ENCODE data around the gene CAPN14.

The CAPN14 gene

DNA sequence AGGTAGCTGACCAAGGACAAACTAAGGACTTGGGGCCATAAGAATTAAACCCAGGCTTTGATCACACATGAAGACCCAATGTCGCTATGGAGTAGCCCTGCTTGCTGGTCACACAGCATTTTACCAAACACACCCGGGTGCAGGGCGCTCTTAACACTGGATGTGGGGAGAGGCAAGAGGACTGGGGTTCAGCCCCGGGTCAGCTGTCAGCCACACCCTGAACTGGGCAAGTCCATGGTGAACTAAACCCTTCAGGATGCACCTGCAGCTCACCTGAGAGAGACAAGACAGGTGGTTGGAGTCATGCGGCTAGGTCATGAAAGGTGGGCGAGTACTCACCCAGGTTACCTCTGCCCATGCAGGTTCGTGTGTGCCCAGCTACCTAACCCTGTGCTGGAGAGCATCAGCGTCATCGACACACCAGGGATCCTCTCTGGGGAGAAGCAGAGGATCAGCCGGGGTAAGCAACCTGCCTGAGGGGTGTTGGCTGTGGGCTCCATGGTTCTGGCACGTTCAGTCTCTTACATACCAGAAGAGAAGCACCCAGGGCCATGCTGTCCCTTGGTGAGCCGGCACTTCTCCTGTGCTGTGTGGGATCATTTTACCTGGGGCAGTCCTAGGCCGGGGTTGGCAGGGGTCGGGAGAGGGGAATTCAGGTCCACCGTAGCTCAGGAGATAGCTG is 31.8 kb upstream of the CAPN14 start:
- H3K27ac ChIP-seq: no peak overlapping the region
- TF ChIP-seq ZFX (IDR thresholded peaks at IDR 0.05; ENCODE audit: borderline replicate concordance) (no peak), CTCF (IDR thresholded peaks at IDR 0.05) (no peak)

- no peak for TF ChIP-seq CTCF (IDR thresholded peaks at IDR 0.05)
- TF ChIP-seq ZFX (IDR thresholded peaks at IDR 0.05; ENCODE audit: borderline replicate concordance): no peak
- no peak overlapping the region for H3K27ac ChIP-seq
These were observed 30.8 kb upstream of the CAPN14 start for GRCh38 chr2:31248139-31248538.

GRCh38 chr2:31247711-31248110 is 30.4 kb upstream of the CAPN14 start:
- no peak for TF ChIP-seq ZFX (IDR thresholded peaks at IDR 0.05; ENCODE audit: borderline replicate concordance)
- no peak for TF ChIP-seq CTCF (IDR thresholded peaks at IDR 0.05)
- H3K27ac ChIP-seq: no peak overlapping the region

- H3K27ac ChIP-seq: no peak overlapping the region
- TF ChIP-seq CTCF (IDR thresholded peaks at IDR 0.05): no peak
- no peak for TF ChIP-seq ZFX (IDR thresholded peaks at IDR 0.05; ENCODE audit: borderline replicate concordance)
These were observed 29.0 kb upstream of the CAPN14 start for GRCh38 chr2:31246184-31246852.

DNA sequence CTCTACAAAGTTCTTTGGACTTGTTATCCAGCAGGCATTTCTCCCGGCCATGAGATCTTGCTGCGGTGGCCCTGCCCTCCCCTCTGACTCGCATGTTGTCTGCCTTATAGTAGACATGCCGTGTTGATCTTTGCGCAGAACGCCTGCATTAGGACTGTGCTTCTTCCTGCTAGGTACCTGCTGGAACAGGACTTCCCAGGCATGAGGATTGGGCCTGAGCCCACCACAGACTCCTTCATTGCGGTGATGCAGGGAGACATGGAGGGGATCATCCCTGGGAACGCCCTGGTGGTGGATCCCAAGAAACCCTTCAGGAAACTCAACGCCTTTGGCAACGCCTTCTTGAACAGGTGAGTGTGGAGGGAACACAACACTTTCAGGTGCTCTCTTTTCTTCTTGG is 26.8 kb upstream of the CAPN14 start:
- TF ChIP-seq ZFX (IDR thresholded peaks at IDR 0.05; ENCODE audit: borderline replicate concordance) (no peak), CTCF (IDR thresholded peaks at IDR 0.05) (no peak)
- no peak overlapping the region for H3K27ac ChIP-seq

DNA sequence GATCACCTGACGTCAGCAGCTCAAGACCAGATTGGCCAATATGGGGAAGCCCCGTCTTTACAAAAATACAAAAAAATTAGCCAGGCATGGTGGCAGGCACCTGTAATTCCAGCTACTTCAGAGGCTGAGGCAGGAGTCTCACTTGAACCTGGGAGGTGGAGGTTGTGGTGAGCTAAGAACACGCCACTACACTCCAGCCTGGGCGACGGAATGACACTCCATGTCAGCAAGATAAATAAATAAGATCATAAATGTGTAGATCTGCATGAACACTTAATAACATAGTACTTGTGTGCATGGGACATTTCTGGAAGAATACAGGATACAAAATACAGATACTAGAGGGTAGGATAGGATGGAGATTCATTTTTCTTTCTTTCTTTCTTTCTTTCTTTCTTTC is 25.7 kb upstream of the CAPN14 start:
- H3K27ac ChIP-seq: no peak overlapping the region
- no peak for TF ChIP-seq CTCF (IDR thresholded peaks at IDR 0.05)
- TF ChIP-seq ZFX (IDR thresholded peaks at IDR 0.05; ENCODE audit: borderline replicate concordance): no peak

GRCh38 chr2:31241625-31242270 is 24.4 kb upstream of the CAPN14 start:
- TF ChIP-seq CTCF (IDR thresholded peaks at IDR 0.05) (no peak), ZFX (IDR thresholded peaks at IDR 0.05; ENCODE audit: borderline replicate concordance) (no peak)
- H3K27ac ChIP-seq: no peak overlapping the region

Measured in 22Rv1 (cell line).